MCF 10A (cell line): ENCODE data around the gene KCMF1. TPM values are rescaled to one million over a fixed set of nuclear protein-coding genes. Genes with fewer than 3 reads are reported as not detected.

Experiments
- BruUV-seq: library from RNA; stranded (reverse); fragments of 400-500 nt; replicated peaks from 2 replicates; lab custom pipeline; 2021; lab: Mats Ljungman, UMichigan
- CTCF ChIA-PET: fragments of 300-600 bp; sonication (Branson Sonifier 250); formaldehyde crosslinking; extraction: SDS; loops from one replicate; lab custom pipeline; 2021; ENCODE audit warnings: antibody characterized with exemption, inconsistent platforms; lab: Yijun Ruan, JAX
- POLR2A ChIA-PET: fragments of 300-600, 350-650 bp; sonication (Branson Sonifier 250); formaldehyde crosslinking; extraction: SDS; loops from one replicate; lab custom pipeline; 2020; ENCODE audit warnings: antibody characterized with exemption, inconsistent platforms; lab: Yijun Ruan, JAX
- DNase-seq: peaks from one replicate; pipeline ENCODE4 v3.0.0-alpha.2; 2018; ENCODE audit not compliant: unreplicated experiment
- H3K27ac Mint-ChIP-seq: one replicate; pipeline ENCODE4 v1.8.0; 2022; ENCODE audit warnings: mild to moderate bottlenecking, low read depth, mixed read lengths; ENCODE audit not compliant: unreplicated experiment
- H3K27me3 Mint-ChIP-seq: one replicate; pipeline ENCODE4 v1.8.0; 2022; ENCODE audit warnings: mixed read lengths; ENCODE audit not compliant: insufficient read depth, unreplicated experiment
- H3K36me3 Mint-ChIP-seq: one replicate; pipeline ENCODE4 v1.8.0; 2022; ENCODE audit warnings: mild to moderate bottlenecking, moderate library complexity, mixed read lengths; ENCODE audit not compliant: insufficient read depth, unreplicated experiment
- H3K4me1 Mint-ChIP-seq: one replicate; pipeline ENCODE4 v1.8.0; 2022; ENCODE audit warnings: mixed read lengths; ENCODE audit not compliant: insufficient read depth, unreplicated experiment
- H3K4me3 Mint-ChIP-seq: one replicate; pipeline ENCODE4 v1.8.0; 2022; ENCODE audit warnings: mild to moderate bottlenecking, moderate library complexity, mixed read lengths; ENCODE audit not compliant: unreplicated experiment
- H3K9me3 Mint-ChIP-seq: one replicate; pipeline ENCODE4 v1.8.0; 2022; ENCODE audit warnings: mixed read lengths; ENCODE audit not compliant: unreplicated experiment
- CTCF ChIP-seq: fragments of 200-600 bp; IDR thresholded peaks from one replicate; pipeline ENCODE4 v1.8.0; 2022; ENCODE audit warnings: antibody characterized with exemption, mild to moderate bottlenecking; ENCODE audit not compliant: unreplicated experiment
- intact Hi-C: fragments of 100-400 bp; cut with micrococcal nuclease; formaldehyde crosslinking; loops from 2 replicates; pipeline ENCODE4 v1.14.1; 2022
- total RNA-seq: library from RNA; stranded (reverse); gene quantifications from 2 replicates; pipeline ENCODE4 v1.2.3, GENCODE V29; 2022

KCMF1 gene
- total RNA-seq, 1 experiment from 2014 or later, result 170 TPM

- Mint-ChIP-seq H3K27ac (no peak overlapping the region), H3K36me3 (peaks cover 5% of the 10 kb centered on the region), H3K4me3 (no peak overlapping the region), H3K9me3 (no peaks in the 10 kb centered on the region), H3K4me1 (no peaks in the 10 kb centered on the region), H3K27me3 (no peaks in the 10 kb centered on the region)
- POLR2A ChIA-PET, result interaction anchor here (0.7 kb wide), 1 partner anchor 56 kb away, joined by 3 read pairs; no protein-coding TSS in a partner anchor
- DNase-seq, result no peak
- intact Hi-C loops, result loop anchor here (10.0 kb wide), 1 partner anchor 125 kb away; no protein-coding TSS in a partner anchor
- BruUV-seq, result no TSS peak
- no peak for TF ChIP-seq CTCF
- CTCF ChIA-PET, result interaction anchor here (0.7 to 1.1 kb wide), 3 partner anchors 22 to 196 kb away, joined by 3 to 4 read pairs (median 4); no protein-coding TSS in a partner anchor
These were observed 118.6 kb downstream of the KCMF1 start for GRCh38 chr2:85089585-85089984.

GRCh38 chr2:85091838-85092237 lies 120.9 kb downstream of the KCMF1 start:
- Mint-ChIP-seq H3K4me1 (no peaks in the 10 kb centered on the region), H3K36me3 (peaks cover 5% of the 10 kb centered on the region), H3K4me3 (no peak overlapping the region), H3K9me3 (no peaks in the 10 kb centered on the region), H3K27me3 (no peaks in the 10 kb centered on the region), H3K27ac (no peak overlapping the region)
- BruUV-seq, result no TSS peak
- TF ChIP-seq CTCF, result no peak
- DNase-seq, result no peak
- CTCF ChIA-PET, result interaction anchor here (1.1 to 2.8 kb wide), 3 partner anchors 25 to 205 kb away, joined by 3 to 10 read pairs (median 4); no protein-coding TSS in a partner anchor
- POLR2A ChIA-PET, result no interaction called here
- intact Hi-C loops, result no loop called here

- Mint-ChIP-seq H3K27ac (no peak overlapping the region), H3K4me3 (no peak overlapping the region), H3K36me3 (peaks cover 5% of the 10 kb centered on the region), H3K4me1 (no peaks in the 10 kb centered on the region), H3K27me3 (no peaks in the 10 kb centered on the region), H3K9me3 (no peaks in the 10 kb centered on the region)
- peak; percentile 11 for DNase-seq
- intact Hi-C loops, result no loop called here
- TF ChIP-seq CTCF, result no peak
- POLR2A ChIA-PET, result no interaction called here
- CTCF ChIA-PET, result interaction anchor here (0.7 kb wide), 1 partner anchor 170 kb away, joined by 3 read pairs; no protein-coding TSS in a partner anchor
- no TSS peak for BruUV-seq
These were observed 124.1 kb downstream of the KCMF1 start for GRCh38 chr2:85095094-85095493.

- no peaks in the 10 kb centered on the region for H3K4me1 Mint-ChIP-seq
- no peak for TF ChIP-seq CTCF
- no peak for DNase-seq
- no TSS peak for BruUV-seq
- H3K9me3 Mint-ChIP-seq, result no peaks in the 10 kb centered on the region
- H3K27me3 Mint-ChIP-seq, result no peaks in the 10 kb centered on the region
- POLR2A ChIA-PET, result no interaction called here
- no peak overlapping the region for H3K4me3 Mint-ChIP-seq
- intact Hi-C loops, result no loop called here
- no peaks in the 10 kb centered on the region for H3K36me3 Mint-ChIP-seq
- CTCF ChIA-PET, result no interaction called here
- no peak overlapping the region for H3K27ac Mint-ChIP-seq
These were observed 125.7 kb downstream of the KCMF1 start for GRCh38 chr2:85096616-85097015.
